Heart left ventricle (tissue), 16 donors: ENCODE data around the gene NEK10. TPM values are rescaled to one million over a fixed set of nuclear protein-coding genes. Genes with fewer than 3 reads are reported as not detected.

ENCODE experiments used
- ATAC-seq, 4 donors: fragments of 200-7000 bp; cut with Tn5 transposase; one replicate each; pipeline ENCODE4 v1.9.1; 2020 to 2022; ENCODE audit warnings: moderate library complexity in 4 of 4, mild to moderate bottlenecking in 3 of 4, moderate number of reproducible peaks in 1 of 4
- DNase-seq, 5 donors: peaks; one replicate each; pipeline ENCODE4 v3.0.0-alpha.2; 2020
- H3K27ac ChIP-seq, 12 donors: fragments of 200-600 bp; sonication (generic) in 4 of 12; one replicate each; pipeline versions ENCODE4 v1.5.0 to v1.8.0; 2016 to 2022; ENCODE audit warnings: mild to moderate bottlenecking in 2 of 12
- H3K27me3 ChIP-seq, 9 donors: fragments of 200-600 bp; sonication (generic) in 2 of 9; one replicate each; pipeline versions ENCODE4 v1.5.1 to v1.8.0; 2016 to 2022; ENCODE audit warnings: mild to moderate bottlenecking in 3 of 9
- H3K36me3 ChIP-seq, 9 donors: fragments of 200-600 bp; sonication (generic) in 2 of 9; one replicate each; pipeline versions ENCODE4 v1.5.0 to v1.8.0; 2018 to 2022; ENCODE audit warnings: mild to moderate bottlenecking in 2 of 9
- H3K4me1 ChIP-seq, 12 donors: fragments of 200-600 bp; sonication (generic) in 4 of 12; one replicate each; pipeline versions ENCODE4 v1.5.0 to v1.8.0; 2016 to 2022; ENCODE audit warnings: mild to moderate bottlenecking in 3 of 12
- H3K4me3 ChIP-seq, 12 donors: fragments of 200-600 bp; sonication (generic) in 4 of 12; one replicate each; pipeline versions ENCODE4 v1.5.0 to v1.8.0; 2017 to 2022; ENCODE audit warnings: mild to moderate bottlenecking in 9 of 12, moderate library complexity in 4 of 12
- H3K9me3 ChIP-seq, 12 donors: fragments of 200-600 bp; sonication (generic) in 4 of 12; one replicate each; pipeline versions ENCODE4 v1.5.0 to v1.8.0; 2016 to 2022; ENCODE audit warnings: mild to moderate bottlenecking in 1 of 12
- POLR2A ChIP-seq, 2 donors: fragments of 450-650 bp; IDR thresholded peaks; one replicate each; pipeline ENCODE4 v1.6.1; 2017; ENCODE audit warnings: antibody characterized with exemption in 2 of 2, mild to moderate bottlenecking in 2 of 2, moderate library complexity in 2 of 2
- WGBS, 4 donors: extraction: QIAGEN DNeasy Blood & Tissue Kit in 2 of 4; methylation state at CpG; one replicate each; pipeline versions ENCODE4 v1.1.5 to v1.1.7; 2013 to 2018; 5-methylcytosine and 5-hydroxymethylcytosine counted together
- intact Hi-C, 10 donors: fragments of 100-400 bp; cut with DNase I; formaldehyde crosslinking; loops; one replicate each; pipeline versions ENCODE4 v1.11.1 to v1.14.2; 2022
- polyA plus RNA-seq, 2 donors: library from polyadenylated mRNA; stranded (reverse); fragments of 200-250 nt; gene quantifications; one replicate each; pipeline ENCODE4 v1.2.3, GENCODE V29; 2013
- total RNA-seq, 9 donors: library from RNA; depleted of rRNA in 2 of 9; stranded (reverse); fragments of >200 nt in 2 of 9; fragmentation: NEBNext Ultra II Directional in 3 of 9; extraction: Animal tissue kit (Norgen Biotek cat#: 25700) in 3 of 9; gene quantifications; one replicate each; pipeline versions ENCODE4 v1.1.0 to v1.2.4, GENCODE V29; 2016 to 2023
- TF ChIP-seq, protein P1 (sequence below), 12 donors: fragments of 200-600 bp; sonication (generic) in 4 of 12; IDR thresholded peaks; one replicate each; pipeline versions ENCODE4 v1.5.0 to v1.8.0; 2018 to 2022; ENCODE audit warnings: antibody characterized with exemption in 12 of 12, mild to moderate bottlenecking in 5 of 12
- donor health status: ischemic (EF 13 %, LVEDD 7.1; RV severe dilation, severe dysfunction).
- donor health status: healthy with polysubstance abuse.
- donor health status: DM: no; HTN: yes; CAD: no.
- donor health status: DM: no; HTN: no; CAD: no.
- donor health status: ischemic (EF 25% LVEDD 6.9; RV normal size, moderate dysfunction).
- donor health status: ischemic (EF 25% LVEDD 5.7; RV mildly dilated, moderate dysfunction).
- donor health status: healthy.
- donor health status: DM: yes; HTN: yes; CAD: no.
- donor health status: ischemic (EF 35%, LVEDD 5.7; RV mildly dilated, moderate dysfunction).
- donor health status: nonischemic (EF 11% LVEDD 7.7; RV severe dilation, severe dysfunction).
- donor health status: DM: yes; HTN: yes; CAD: no.
- donor health status: PGD.
- donor health status: ischemic (EF 29% LVEDD 5.4; RV normal size, mild dysfunction).
- donor health status: nonischemic (EF 23%, LVEDD 6.1; RV moderate dilation, normal function).

The NEK10 gene
- total and polyA plus RNA-seq, 11 donors = 0.72 to 22.5 (median 7.1) TPM

DNA sequence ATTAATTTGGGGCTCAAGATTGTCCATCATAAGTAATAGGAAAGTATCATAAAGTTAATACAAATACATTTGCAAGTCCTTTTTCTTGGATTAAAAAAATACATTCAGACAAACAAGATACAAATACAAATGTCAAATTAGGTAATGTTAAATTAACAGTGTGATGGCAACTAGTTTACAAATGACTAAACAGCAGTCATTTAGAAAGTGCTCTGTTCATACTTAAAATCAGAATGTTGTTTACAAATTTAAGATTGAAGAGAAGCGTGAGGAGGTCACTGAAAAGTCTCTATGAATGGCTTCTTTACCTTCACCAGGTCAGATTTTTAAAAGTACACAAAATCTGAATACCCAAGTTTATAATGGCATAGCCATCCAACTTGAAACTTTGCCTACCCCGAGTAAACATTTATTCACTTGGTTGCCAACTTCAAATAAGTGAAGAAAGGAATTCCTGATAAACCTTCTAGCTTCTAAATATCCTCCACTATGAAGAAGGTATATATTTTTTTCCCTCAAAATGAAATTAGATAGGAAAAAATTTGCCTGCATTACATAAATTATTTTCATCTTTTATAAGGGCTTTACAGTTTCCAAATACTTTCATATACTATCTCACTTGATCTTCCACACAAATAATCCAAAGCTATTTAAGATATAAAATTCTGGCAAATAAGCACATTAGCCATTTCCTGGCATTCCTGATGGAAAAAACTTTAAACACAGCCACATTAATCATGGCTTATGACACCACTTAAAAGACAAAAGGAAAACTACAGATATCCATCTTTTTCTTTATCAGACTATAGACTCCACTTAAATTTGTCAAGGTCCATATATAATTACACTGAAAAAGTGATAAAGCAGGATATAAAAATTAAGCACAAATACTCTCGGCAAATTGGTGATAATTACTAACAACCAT, 11.5 kb upstream of the NEK10 start:
- Histone ChIP-seq H3K9me3 (no peaks in the 10 kb centered on the region), H3K27me3 (no peaks in the 10 kb centered on the region), H3K27ac (no peak overlapping the region), H3K36me3 (peaks cover 0 to 84% (median 23%) of the 10 kb centered on the region in 9 donors), H3K4me3 (no peak overlapping the region), H3K4me1 (no peaks in the 10 kb centered on the region)
- ATAC-seq (no peak), DNase-seq (no peak)
- intact Hi-C loops = no loop called here
- WGBS, 4 donors = 82 to 91% (median 87%) methylated on average over 3 of the region's 3 CpGs
- TF ChIP-seq POLR2A (IDR thresholded peaks at IDR 0.05) = no peak
- TF ChIP-seq, protein P1, sequence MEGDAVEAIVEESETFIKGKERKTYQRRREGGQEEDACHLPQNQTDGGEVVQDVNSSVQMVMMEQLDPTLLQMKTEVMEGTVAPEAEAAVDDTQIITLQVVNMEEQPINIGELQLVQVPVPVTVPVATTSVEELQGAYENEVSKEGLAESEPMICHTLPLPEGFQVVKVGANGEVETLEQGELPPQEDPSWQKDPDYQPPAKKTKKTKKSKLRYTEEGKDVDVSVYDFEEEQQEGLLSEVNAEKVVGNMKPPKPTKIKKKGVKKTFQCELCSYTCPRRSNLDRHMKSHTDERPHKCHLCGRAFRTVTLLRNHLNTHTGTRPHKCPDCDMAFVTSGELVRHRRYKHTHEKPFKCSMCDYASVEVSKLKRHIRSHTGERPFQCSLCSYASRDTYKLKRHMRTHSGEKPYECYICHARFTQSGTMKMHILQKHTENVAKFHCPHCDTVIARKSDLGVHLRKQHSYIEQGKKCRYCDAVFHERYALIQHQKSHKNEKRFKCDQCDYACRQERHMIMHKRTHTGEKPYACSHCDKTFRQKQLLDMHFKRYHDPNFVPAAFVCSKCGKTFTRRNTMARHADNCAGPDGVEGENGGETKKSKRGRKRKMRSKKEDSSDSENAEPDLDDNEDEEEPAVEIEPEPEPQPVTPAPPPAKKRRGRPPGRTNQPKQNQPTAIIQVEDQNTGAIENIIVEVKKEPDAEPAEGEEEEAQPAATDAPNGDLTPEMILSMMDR (IDR thresholded peaks at IDR 0.05) = no peak

DNA sequence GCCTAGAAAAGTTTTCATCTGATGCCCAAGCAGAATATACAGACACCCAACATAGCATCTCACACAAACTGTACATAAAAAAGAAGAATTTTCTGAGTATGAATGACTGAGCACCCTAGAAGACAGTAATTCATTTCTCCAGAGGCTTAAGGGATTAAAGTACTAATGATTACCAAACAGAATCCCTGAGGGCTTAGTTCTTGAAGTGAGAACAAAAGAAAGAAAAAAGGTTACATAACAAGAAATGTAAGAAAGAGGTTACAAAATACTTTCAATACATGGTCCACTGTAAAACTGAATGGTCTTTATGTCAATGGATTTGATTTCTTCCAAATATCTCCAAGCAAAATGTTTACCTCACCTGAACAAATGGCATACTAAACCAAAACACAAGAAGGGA, 9.1 kb upstream of the NEK10 start:
- TF ChIP-seq, protein P1 (IDR thresholded peaks at IDR 0.05) = no peak
- TF ChIP-seq POLR2A (IDR thresholded peaks at IDR 0.05) = no peak
- H3K4me1 ChIP-seq = no peaks in the 10 kb centered on the region
- no peak overlapping the region for H3K4me3 ChIP-seq
- intact Hi-C loops = no loop called here
- peaks cover 0 to 60% (median 18%) of the 10 kb centered on the region in 9 donors for H3K36me3 ChIP-seq
- no peaks in the 10 kb centered on the region for H3K9me3 ChIP-seq
- no peak for DNase-seq
- no peaks in the 10 kb centered on the region for H3K27me3 ChIP-seq
- no peak for ATAC-seq
- H3K27ac ChIP-seq = no peak overlapping the region

DNA sequence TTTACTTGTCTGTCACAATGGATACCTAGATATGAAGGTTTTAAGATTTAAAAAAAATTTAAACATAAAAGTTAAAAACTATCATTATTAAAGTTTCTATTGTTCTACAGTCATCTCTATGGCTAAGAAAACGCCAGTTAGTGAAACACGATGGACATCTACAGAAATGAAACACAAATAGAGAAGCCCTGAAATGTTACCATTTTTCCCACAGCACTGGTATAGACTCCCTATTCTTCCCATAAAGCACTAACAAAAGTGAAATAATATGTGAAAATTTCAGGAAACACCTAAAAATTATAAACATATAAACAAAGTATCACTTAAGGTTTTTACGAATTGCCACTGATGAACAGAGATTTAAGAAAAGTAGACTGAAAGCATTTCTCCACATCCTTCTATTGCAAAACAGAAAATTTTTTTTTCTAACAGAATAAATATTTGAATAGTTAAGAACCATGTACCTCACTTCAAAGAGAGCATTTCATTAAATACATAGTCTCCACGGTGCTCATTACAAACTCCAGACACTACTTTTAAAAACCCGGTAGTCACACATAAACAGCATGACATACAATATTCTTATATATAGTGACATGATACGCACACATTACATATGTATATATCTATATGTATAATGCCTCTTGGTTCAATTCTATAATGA, 7.1 kb upstream of the NEK10 start:
- TF ChIP-seq, protein P1 (IDR thresholded peaks at IDR 0.05) = no peak
- no peak for TF ChIP-seq POLR2A (IDR thresholded peaks at IDR 0.05)
- WGBS, 4 donors = 88 to 98% (median 96%) methylated on average over 6 of the region's 6 CpGs
- DNase-seq = no peak
- intact Hi-C loops = no loop called here
- H3K27ac ChIP-seq = no peak overlapping the region
- no peak overlapping the region for H3K4me3 ChIP-seq
- no peaks in the 10 kb centered on the region for H3K4me1 ChIP-seq
- no peaks in the 10 kb centered on the region for H3K27me3 ChIP-seq
- no peaks in the 10 kb centered on the region for H3K9me3 ChIP-seq
- H3K36me3 ChIP-seq = peaks cover 0 to 41% (median 9%) of the 10 kb centered on the region in 9 donors
- no peak for ATAC-seq

DNA sequence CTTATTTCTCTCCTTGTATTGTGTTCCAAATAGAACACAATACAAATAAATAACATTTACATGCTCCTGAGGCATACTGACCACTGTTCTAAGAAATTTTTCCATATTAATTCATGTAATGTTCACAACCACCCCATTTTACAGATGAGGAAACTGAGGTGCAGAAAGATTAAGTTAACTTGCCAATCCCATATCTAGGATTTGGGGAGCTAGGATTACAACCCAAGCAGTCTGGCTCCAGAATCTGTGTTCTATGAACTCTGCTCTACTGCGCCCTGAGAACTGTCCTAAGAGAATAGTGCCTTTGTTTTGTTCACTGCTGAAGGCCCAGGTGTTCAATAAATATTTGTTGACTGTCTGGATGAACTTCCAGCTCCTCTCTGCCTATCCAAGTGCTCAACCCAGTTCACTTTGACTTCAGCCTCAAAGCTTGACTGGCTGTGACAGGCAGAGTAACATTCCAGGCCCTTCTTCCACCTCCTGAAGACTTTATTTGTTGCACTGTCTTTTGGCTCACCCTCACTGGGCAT, 3.1 kb downstream of the NEK10 start:
- TF ChIP-seq, protein P1 (IDR thresholded peaks at IDR 0.05) = no peak
- no peak for TF ChIP-seq POLR2A (IDR thresholded peaks at IDR 0.05)
- WGBS, 4 donors = 96 to 100% (median 99%) methylated on average over 1 of the region's 1 CpG
- H3K4me3 ChIP-seq = no peak overlapping the region
- no peaks in the 10 kb centered on the region for H3K9me3 ChIP-seq
- ATAC-seq = no peak
- H3K36me3 ChIP-seq = no peaks in the 10 kb centered on the region
- intact Hi-C loops = loop anchor here in 1 of 10 donors (5.0 kb wide), 1 partner anchor 54 kb away; no protein-coding TSS in a partner anchor
- H3K27ac ChIP-seq = no peak overlapping the region
- peaks cover 0 to 13% (median 2%) of the 10 kb centered on the region in 12 donors for H3K4me1 ChIP-seq
- H3K27me3 ChIP-seq = no peaks in the 10 kb centered on the region
- no peak for DNase-seq
